Heart right ventricle (tissue), 16 donors: ENCODE measurements around the gene CD209. TPM values are rescaled to one million over a fixed set of nuclear protein-coding genes. Genes with fewer than 3 reads are reported as not detected.

ENCODE experiments used
- ATAC-seq, 8 donors: fragments of 200-7000 bp; cut with Tn5 transposase; one replicate each; pipeline ENCODE4 v1.9.1; 2020; ENCODE audit warnings: mild to moderate bottlenecking in 8 of 8, moderate library complexity in 8 of 8, moderate number of reproducible peaks in 1 of 8
- DNase-seq, 2 donors: peaks; one replicate each; pipeline ENCODE4 v3.0.0-alpha.2; 2020
- H3K27ac ChIP-seq, 10 donors: fragments of 200-600 bp; sonication (generic) in 2 of 10; one replicate each; pipeline versions ENCODE4 v1.5.0 to v1.8.0; 2020 to 2022; ENCODE audit warnings: mild to moderate bottlenecking in 3 of 10
- H3K27me3 ChIP-seq, 7 donors: fragments of 200-600 bp; one replicate each; pipeline ENCODE4 v1.8.0; 2021 to 2022; ENCODE audit warnings: mild to moderate bottlenecking in 2 of 7
- H3K36me3 ChIP-seq, 9 donors: fragments of 200-600 bp; sonication (generic) in 1 of 9; one replicate each; pipeline versions ENCODE4 v1.5.0 to v1.8.0; 2020 to 2022; ENCODE audit warnings: mild to moderate bottlenecking in 2 of 9
- H3K4me1 ChIP-seq, 9 donors: fragments of 200-600 bp; sonication (generic) in 1 of 9; one replicate each; pipeline versions ENCODE4 v1.5.0 to v1.8.0; 2020 to 2022; ENCODE audit warnings: mild to moderate bottlenecking in 4 of 9
- H3K4me3 ChIP-seq, 10 donors: fragments of 200-600 bp; sonication (generic) in 2 of 10; one replicate each; pipeline versions ENCODE4 v1.5.0 to v1.8.0; 2020 to 2022; ENCODE audit warnings: mild to moderate bottlenecking in 7 of 10, moderate library complexity in 2 of 10
- H3K9me3 ChIP-seq, 11 donors: fragments of 200-600 bp in 10 of 11; sonication (generic) in 2 of 11; one replicate each; pipeline versions ENCODE4 v1.5.0 to v1.8.0; 2013 to 2022; ENCODE audit warnings: mild to moderate bottlenecking in 2 of 11, control low read depth in 1 of 11, moderate library complexity in 1 of 11
- WGBS, 2 donors: extraction: QIAGEN DNeasy Blood & Tissue Kit; methylation state at CpG; one replicate each; pipeline ENCODE4 v1.1.7; 2013; ENCODE audit warnings: inconsistent platforms in 1 of 2; 5-methylcytosine and 5-hydroxymethylcytosine counted together
- intact Hi-C, 10 donors: fragments of 100-400 bp; cut with DNase I; formaldehyde crosslinking; loops; one replicate each; pipeline versions ENCODE4 v1.11.1 to v1.14.2; 2022
- polyA plus RNA-seq, 2 donors: library from polyadenylated mRNA; stranded (reverse); fragments of 200-250 nt; gene quantifications; one replicate each; pipeline ENCODE4 v1.2.3, GENCODE V29; 2013
- total RNA-seq, 10 donors: library from RNA; stranded (reverse); fragmentation: NEBNext Ultra II Directional in 3 of 10; extraction: Animal tissue kit (Norgen Biotek cat#: 25700) in 3 of 10; gene quantifications; one replicate each; pipeline versions ENCODE4 v1.2.1 to v1.2.4, GENCODE V29; 2021 to 2023
- TF ChIP-seq, protein P1 (sequence below), 9 donors: fragments of 200-600 bp; sonication (generic) in 2 of 9; IDR thresholded peaks; one replicate each; pipeline versions ENCODE4 v1.5.0 to v1.8.0; 2021 to 2022; ENCODE audit warnings: antibody characterized with exemption in 9 of 9, mild to moderate bottlenecking in 5 of 9, moderate library complexity in 1 of 9
- donor health status: Arrhythmogenic right ventricular cardiomyopathy.
- donor health status: ischemic (EF 13 %, LVEDD 7.1; RV severe dilation, severe dysfunction).
- donor health status: healthy with polysubstance abuse.
- donor health status: DM: no; HTN: yes; CAD: no.
- donor health status: DM: no; HTN: no; CAD: no.
- donor health status: ischemic (EF 25% LVEDD 6.9; RV normal size, moderate dysfunction).
- donor health status: ischemic (EF 25% LVEDD 5.7; RV mildly dilated, moderate dysfunction).
- donor health status: healthy.
- donor health status: DM: yes; HTN: yes; CAD: no.
- donor health status: Ischemic cardiomyopathy.
- donor health status: ischemic (EF 35%, LVEDD 5.7; RV mildly dilated, moderate dysfunction).
- donor health status: nonischemic (EF 11% LVEDD 7.7; RV severe dilation, severe dysfunction).
- donor health status: DM: yes; HTN: yes; CAD: no.
- donor health status: PGD.
- donor health status: ischemic (EF 29% LVEDD 5.4; RV normal size, mild dysfunction).
- donor health status: nonischemic (EF 23%, LVEDD 6.1; RV moderate dilation, normal function).

Gene CD209
- total and polyA plus RNA-seq, 12 donors = 0.54 to 29.6 (median 3.8) TPM

DNA sequence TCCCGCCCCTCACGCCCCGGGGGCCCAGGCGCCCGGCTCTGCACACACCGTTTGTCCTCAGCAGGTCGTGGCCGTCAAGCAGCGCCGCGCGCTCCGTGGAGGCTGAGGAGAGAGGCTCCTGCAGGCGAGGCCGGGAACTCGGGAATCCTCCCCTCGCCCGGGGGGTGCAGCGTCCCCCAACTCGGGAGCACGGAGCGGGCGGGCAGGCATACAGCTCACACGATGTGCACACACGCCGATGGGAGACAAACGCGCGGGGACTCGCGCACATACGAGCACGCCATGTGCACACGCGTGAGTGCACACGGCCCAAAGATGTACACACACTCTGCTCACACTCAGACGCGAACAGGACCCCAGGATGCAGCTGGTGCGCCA, 16.1 kb downstream of the CD209 start:
- peak overlapping the region in 1 of 10 donors; percentile 5 for H3K4me3 ChIP-seq
- intact Hi-C loops = no loop called here
- no peak overlapping the region for H3K27ac ChIP-seq

DNA sequence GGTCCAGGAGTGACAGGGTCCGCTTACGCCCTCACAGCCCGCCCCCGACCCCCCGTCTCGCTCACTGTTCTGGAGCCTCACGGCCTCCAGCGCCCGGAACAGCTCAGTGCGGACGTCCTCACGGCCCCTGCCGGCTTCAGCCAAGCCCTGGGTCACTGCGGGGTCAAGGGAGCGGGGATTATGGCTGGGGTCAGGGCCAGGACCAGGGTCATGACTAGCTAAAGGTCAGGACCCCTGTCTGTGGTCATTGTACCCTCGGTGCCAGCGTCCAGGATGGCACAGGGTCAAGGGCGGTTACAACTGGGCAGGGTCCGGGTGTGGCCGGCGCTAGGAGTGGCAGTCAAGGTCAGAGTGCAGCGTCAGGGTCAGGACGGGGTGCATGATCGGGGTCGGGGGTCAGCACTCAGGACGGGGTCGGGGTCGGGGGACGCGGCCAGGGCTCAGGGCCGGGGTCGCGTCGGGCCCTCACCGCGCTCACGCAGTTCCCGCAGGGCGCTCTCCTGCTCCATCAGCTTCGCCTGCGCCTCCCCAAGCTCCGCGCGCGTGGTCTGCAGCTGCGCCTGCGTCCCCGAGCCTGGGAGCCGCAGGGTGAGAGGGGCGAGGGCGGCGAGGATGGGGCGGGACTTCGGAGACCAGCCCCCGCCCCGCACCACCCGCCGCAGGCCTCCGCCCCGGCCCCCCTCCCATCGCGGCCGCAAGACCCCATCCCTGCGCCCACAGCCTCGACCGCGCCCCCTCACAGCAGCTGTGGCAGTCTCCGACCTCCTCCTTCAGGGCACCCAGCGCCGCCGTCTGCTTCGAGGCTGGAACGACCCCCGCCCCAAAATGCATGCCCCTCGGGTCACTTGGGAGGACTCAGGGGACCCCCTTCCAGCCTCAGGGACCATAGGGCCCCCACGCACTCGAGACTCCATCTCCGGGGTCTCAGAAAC, 16.8 kb downstream of the CD209 start:
- peaks cover 0 to 22% (median 0%) of the 10 kb centered on the region in 9 donors for H3K4me1 ChIP-seq
- ATAC-seq (peak in 2 of 8 donors; percentile 29 to 41), DNase-seq (no peak)
- no peaks in the 10 kb centered on the region for H3K36me3 ChIP-seq
- intact Hi-C loops = no loop called here
- H3K4me3 ChIP-seq = peak overlapping the region in 1 of 10 donors; percentile 35
- H3K27me3 ChIP-seq = peaks cover 8 to 84% (median 54%) of the 10 kb centered on the region in 7 donors
- WGBS, 2 donors = 4 to 5% methylated on average over 71 to 78 of the region's 78 CpGs
- no peaks in the 10 kb centered on the region for H3K9me3 ChIP-seq
- no peak overlapping the region for H3K27ac ChIP-seq
- TF ChIP-seq, protein P1, sequence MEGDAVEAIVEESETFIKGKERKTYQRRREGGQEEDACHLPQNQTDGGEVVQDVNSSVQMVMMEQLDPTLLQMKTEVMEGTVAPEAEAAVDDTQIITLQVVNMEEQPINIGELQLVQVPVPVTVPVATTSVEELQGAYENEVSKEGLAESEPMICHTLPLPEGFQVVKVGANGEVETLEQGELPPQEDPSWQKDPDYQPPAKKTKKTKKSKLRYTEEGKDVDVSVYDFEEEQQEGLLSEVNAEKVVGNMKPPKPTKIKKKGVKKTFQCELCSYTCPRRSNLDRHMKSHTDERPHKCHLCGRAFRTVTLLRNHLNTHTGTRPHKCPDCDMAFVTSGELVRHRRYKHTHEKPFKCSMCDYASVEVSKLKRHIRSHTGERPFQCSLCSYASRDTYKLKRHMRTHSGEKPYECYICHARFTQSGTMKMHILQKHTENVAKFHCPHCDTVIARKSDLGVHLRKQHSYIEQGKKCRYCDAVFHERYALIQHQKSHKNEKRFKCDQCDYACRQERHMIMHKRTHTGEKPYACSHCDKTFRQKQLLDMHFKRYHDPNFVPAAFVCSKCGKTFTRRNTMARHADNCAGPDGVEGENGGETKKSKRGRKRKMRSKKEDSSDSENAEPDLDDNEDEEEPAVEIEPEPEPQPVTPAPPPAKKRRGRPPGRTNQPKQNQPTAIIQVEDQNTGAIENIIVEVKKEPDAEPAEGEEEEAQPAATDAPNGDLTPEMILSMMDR (IDR thresholded peaks at IDR 0.05) = no peak

More for the DNA sequence above, 16.1 kb downstream of the CD209 start:
- DNase-seq = no peak
- Histone ChIP-seq H3K4me1 (peaks cover 0 to 22% (median 0%) of the 10 kb centered on the region in 9 donors), H3K9me3 (no peaks in the 10 kb centered on the region), H3K27me3 (peaks cover 8 to 77% (median 54%) of the 10 kb centered on the region in 7 donors), H3K36me3 (no peaks in the 10 kb centered on the region)
- 52 to 55% methylated on average over 39 of the region's 39 CpGs for WGBS, 2 donors
- TF ChIP-seq, protein P1 (IDR thresholded peaks at IDR 0.05) = no peak
- ATAC-seq = no peak

DNA sequence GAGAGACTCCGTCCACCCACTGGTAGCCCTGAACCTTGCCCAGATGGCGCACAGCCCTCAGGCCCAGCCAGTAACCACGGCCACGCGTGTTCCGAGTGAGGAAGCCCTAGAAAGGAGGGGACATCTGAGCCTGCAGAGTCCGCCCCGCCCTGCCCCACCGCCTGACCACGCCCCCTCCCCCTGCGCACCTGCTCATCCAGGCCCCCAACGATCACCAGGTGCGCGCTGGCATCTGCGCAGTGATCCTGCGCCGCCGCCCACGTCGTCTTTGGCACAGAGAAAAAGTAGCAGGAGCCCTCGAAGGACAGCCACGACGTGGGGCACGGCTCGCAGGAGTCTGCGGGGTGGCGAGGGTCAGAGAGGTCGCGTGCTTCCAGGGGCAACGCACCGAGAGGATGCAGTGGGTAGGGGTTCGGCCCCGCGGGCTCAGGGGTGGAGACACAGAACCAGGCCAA, 17.5 kb downstream of the CD209 start:
- no peaks in the 10 kb centered on the region for H3K36me3 ChIP-seq
- TF ChIP-seq, protein P1 (IDR thresholded peaks at IDR 0.05) = no peak
- 4% methylated on average over 34 of the region's 34 CpGs for WGBS, 2 donors
- peaks cover 0 to 20% (median 0%) of the 10 kb centered on the region in 9 donors for H3K4me1 ChIP-seq
- DNase-seq = no peak
- ATAC-seq = no peak
- no peaks in the 10 kb centered on the region for H3K9me3 ChIP-seq
- intact Hi-C loops = no loop called here
- H3K27me3 ChIP-seq = peaks cover 8 to 86% (median 60%) of the 10 kb centered on the region in 7 donors
- no peak overlapping the region for H3K27ac ChIP-seq
- H3K4me3 ChIP-seq = peak overlapping the region in 1 of 10 donors; percentile 35

DNA sequence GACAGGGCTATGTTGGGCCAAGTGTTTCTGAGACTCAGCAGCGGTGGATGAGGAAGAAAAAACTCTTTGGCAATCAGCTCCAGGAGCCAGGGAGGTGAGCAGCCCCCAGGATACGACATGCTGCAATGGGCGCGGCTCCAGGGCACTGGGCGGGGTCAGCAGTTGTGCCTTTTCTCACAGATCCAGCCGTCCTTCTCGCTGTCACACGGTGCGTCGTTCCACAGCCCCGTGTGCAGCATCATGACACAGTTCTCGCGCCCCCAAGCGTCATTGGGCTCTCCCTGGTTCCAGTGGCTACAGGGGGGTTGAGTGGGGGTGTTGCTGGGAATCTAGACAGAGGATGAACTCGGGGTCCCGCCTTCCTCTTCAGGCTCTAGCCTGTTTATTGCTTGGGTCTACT, 18.1 kb downstream of the CD209 start:
- ATAC-seq (no peak), DNase-seq (no peak)
- Histone ChIP-seq H3K27me3 (peaks cover 8 to 85% (median 65%) of the 10 kb centered on the region in 7 donors), H3K9me3 (no peaks in the 10 kb centered on the region), H3K4me1 (peaks cover 0 to 14% (median 0%) of the 10 kb centered on the region in 9 donors), H3K27ac (no peak overlapping the region), H3K4me3 (no peak overlapping the region), H3K36me3 (no peaks in the 10 kb centered on the region)
- TF ChIP-seq, protein P1 (IDR thresholded peaks at IDR 0.05) = no peak
- 14 to 19% methylated on average over 16 of the region's 16 CpGs for WGBS, 2 donors
- intact Hi-C loops = no loop called here
